K562 (cell line): Measurements from ENCODE around the gene DDR2. TPM values are rescaled to one million over a fixed set of nuclear protein-coding genes. Genes with fewer than 3 reads are reported as not detected.

ENCODE experiments used
- PURB ChIP-seq: sonication (generic); formaldehyde crosslinking; IDR thresholded peaks from 2 replicates; pipeline ENCODE4 v1.9.0; 2021; ENCODE audit warnings: low read depth, mild to moderate bottlenecking, missing genetic modification reagents
- ZNF217 ChIP-seq: sonication (generic); formaldehyde crosslinking; IDR thresholded peaks from 2 replicates; pipeline ENCODE4 v1.8.0; 2022; ENCODE audit warnings: mild to moderate bottlenecking, missing genetic modification reagents
- polyA plus RNA-seq, 8 experiments: library from polyadenylated mRNA; depleted of rRNA in 4 of 8; stranded (reverse) in 5 of 8; unstranded in 3 of 8; fragments of >200 nt; fragmentation: Nextera tagmentation in 2 of 8; fragmentation: Illumina TruSeq in 1 of 8; extraction: Ambion mirVana in 2 of 8; extraction: Trizol in 1 of 8; gene quantifications; 2 replicates each; pipeline versions ENCODE4 v1.2.1 to v1.2.3, GENCODE V29; 2011 to 2014; ENCODE audit warnings: inconsistent platforms in 1 of 8, missing spikeins in 1 of 8
- total RNA-seq, 7 experiments: library from RNA; depleted of rRNA in 6 of 7; stranded (reverse); fragments of >200 nt in 6 of 7; fragmentation: Illumina TruSeq in 2 of 7; extraction: Trizol in 2 of 7; gene quantifications; 2 replicates each; pipeline versions ENCODE4 v1.2.1 to v1.2.3, GENCODE V29; 2011 to 2021; ENCODE audit warnings: low replicate concordance in 1 of 7
- TF ChIP-seq, protein P1 (sequence below): fragments of 200-600 bp; sonication (generic); IDR thresholded peaks from one replicate; pipeline ENCODE4 v1.6.1; 2012; ENCODE audit warnings: mild to moderate bottlenecking, low read depth, low read length, inconsistent platforms
- TF ChIP-seq, protein P2 (sequence below), 2 experiments: fragments of 450-650 bp in 1 of 2; sonication (generic) in 1 of 2; formaldehyde crosslinking in 1 of 2; IDR thresholded peaks; 2 replicates each; pipeline versions ENCODE4 v1.7.1 to v1.9.0; 2016 to 2022; ENCODE audit warnings: inconsistent platforms in 1 of 2, mild to moderate bottlenecking in 1 of 2, missing genetic modification reagents in 1 of 2

Gene DDR2
- total and polyA plus RNA-seq, 9 of the 15 experiments (the other 6 are each of a cell fraction or from before 2014, with no cell fraction given) = 0.36 to 2.0 (median 1.1) TPM

DNA sequence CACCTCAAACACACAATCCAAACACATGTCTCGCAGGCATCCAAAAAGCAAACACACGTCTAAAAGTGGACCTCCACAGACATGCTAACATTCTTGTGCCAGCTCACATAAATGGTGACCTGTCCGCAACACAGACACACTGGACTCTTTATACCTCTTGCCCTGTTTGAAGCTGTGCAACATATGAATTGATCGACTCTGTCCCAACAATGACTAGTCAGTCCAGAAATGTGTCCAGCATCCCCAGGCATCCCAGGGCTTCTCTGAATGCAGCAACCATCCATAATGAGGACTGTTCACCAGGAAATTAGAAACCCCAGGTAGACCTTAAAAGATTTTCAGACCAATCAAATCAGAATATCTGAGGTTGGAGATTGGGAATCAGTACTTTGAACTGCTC is 3.2 kb downstream of the DDR2 start (continued):
- TF ChIP-seq, protein P1, sequence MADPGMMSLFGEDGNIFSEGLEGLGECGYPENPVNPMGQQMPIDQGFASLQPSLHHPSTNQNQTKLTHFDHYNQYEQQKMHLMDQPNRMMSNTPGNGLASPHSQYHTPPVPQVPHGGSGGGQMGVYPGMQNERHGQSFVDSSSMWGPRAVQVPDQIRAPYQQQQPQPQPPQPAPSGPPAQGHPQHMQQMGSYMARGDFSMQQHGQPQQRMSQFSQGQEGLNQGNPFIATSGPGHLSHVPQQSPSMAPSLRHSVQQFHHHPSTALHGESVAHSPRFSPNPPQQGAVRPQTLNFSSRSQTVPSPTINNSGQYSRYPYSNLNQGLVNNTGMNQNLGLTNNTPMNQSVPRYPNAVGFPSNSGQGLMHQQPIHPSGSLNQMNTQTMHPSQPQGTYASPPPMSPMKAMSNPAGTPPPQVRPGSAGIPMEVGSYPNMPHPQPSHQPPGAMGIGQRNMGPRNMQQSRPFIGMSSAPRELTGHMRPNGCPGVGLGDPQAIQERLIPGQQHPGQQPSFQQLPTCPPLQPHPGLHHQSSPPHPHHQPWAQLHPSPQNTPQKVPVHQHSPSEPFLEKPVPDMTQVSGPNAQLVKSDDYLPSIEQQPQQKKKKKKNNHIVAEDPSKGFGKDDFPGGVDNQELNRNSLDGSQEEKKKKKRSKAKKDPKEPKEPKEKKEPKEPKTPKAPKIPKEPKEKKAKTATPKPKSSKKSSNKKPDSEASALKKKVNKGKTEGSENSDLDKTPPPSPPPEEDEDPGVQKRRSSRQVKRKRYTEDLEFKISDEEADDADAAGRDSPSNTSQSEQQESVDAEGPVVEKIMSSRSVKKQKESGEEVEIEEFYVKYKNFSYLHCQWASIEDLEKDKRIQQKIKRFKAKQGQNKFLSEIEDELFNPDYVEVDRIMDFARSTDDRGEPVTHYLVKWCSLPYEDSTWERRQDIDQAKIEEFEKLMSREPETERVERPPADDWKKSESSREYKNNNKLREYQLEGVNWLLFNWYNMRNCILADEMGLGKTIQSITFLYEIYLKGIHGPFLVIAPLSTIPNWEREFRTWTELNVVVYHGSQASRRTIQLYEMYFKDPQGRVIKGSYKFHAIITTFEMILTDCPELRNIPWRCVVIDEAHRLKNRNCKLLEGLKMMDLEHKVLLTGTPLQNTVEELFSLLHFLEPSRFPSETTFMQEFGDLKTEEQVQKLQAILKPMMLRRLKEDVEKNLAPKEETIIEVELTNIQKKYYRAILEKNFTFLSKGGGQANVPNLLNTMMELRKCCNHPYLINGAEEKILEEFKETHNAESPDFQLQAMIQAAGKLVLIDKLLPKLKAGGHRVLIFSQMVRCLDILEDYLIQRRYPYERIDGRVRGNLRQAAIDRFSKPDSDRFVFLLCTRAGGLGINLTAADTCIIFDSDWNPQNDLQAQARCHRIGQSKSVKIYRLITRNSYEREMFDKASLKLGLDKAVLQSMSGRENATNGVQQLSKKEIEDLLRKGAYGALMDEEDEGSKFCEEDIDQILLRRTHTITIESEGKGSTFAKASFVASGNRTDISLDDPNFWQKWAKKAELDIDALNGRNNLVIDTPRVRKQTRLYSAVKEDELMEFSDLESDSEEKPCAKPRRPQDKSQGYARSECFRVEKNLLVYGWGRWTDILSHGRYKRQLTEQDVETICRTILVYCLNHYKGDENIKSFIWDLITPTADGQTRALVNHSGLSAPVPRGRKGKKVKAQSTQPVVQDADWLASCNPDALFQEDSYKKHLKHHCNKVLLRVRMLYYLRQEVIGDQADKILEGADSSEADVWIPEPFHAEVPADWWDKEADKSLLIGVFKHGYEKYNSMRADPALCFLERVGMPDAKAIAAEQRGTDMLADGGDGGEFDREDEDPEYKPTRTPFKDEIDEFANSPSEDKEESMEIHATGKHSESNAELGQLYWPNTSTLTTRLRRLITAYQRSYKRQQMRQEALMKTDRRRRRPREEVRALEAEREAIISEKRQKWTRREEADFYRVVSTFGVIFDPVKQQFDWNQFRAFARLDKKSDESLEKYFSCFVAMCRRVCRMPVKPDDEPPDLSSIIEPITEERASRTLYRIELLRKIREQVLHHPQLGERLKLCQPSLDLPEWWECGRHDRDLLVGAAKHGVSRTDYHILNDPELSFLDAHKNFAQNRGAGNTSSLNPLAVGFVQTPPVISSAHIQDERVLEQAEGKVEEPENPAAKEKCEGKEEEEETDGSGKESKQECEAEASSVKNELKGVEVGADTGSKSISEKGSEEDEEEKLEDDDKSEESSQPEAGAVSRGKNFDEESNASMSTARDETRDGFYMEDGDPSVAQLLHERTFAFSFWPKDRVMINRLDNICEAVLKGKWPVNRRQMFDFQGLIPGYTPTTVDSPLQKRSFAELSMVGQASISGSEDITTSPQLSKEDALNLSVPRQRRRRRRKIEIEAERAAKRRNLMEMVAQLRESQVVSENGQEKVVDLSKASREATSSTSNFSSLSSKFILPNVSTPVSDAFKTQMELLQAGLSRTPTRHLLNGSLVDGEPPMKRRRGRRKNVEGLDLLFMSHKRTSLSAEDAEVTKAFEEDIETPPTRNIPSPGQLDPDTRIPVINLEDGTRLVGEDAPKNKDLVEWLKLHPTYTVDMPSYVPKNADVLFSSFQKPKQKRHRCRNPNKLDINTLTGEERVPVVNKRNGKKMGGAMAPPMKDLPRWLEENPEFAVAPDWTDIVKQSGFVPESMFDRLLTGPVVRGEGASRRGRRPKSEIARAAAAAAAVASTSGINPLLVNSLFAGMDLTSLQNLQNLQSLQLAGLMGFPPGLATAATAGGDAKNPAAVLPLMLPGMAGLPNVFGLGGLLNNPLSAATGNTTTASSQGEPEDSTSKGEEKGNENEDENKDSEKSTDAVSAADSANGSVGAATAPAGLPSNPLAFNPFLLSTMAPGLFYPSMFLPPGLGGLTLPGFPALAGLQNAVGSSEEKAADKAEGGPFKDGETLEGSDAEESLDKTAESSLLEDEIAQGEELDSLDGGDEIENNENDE = no peak
- TF ChIP-seq PURB (CRISPR knock-in tag) (no peak), ZNF217 (no peak)
- TF ChIP-seq, protein P2, sequence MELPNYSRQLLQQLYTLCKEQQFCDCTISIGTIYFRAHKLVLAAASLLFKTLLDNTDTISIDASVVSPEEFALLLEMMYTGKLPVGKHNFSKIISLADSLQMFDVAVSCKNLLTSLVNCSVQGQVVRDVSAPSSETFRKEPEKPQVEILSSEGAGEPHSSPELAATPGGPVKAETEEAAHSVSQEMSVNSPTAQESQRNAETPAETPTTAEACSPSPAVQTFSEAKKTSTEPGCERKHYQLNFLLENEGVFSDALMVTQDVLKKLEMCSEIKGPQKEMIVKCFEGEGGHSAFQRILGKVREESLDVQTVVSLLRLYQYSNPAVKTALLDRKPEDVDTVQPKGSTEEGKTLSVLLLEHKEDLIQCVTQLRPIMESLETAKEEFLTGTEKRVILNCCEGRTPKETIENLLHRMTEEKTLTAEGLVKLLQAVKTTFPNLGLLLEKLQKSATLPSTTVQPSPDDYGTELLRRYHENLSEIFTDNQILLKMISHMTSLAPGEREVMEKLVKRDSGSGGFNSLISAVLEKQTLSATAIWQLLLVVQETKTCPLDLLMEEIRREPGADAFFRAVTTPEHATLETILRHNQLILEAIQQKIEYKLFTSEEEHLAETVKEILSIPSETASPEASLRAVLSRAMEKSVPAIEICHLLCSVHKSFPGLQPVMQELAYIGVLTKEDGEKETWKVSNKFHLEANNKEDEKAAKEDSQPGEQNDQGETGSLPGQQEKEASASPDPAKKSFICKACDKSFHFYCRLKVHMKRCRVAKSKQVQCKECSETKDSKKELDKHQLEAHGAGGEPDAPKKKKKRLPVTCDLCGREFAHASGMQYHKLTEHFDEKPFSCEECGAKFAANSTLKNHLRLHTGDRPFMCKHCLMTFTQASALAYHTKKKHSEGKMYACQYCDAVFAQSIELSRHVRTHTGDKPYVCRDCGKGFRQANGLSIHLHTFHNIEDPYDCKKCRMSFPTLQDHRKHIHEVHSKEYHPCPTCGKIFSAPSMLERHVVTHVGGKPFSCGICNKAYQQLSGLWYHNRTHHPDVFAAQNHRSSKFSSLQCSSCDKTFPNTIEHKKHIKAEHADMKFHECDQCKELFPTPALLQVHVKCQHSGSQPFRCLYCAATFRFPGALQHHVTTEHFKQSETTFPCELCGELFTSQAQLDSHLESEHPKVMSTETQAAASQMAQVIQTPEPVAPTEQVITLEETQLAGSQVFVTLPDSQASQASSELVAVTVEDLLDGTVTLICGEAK (IDR thresholded peaks at IDR 0.05) = no peak
- TF ChIP-seq, protein P2 (CRISPR knock-in tag; IDR thresholded peaks at IDR 0.05) = no peak
